ENCODE results near the gene SLC2A1.
"Not testable (repeated sequence)": the region's sequence is repeated elsewhere in the genome, so short reads cannot be mapped to it uniquely, and the experiment has no call there.

The SLC2A1 gene

DNA sequence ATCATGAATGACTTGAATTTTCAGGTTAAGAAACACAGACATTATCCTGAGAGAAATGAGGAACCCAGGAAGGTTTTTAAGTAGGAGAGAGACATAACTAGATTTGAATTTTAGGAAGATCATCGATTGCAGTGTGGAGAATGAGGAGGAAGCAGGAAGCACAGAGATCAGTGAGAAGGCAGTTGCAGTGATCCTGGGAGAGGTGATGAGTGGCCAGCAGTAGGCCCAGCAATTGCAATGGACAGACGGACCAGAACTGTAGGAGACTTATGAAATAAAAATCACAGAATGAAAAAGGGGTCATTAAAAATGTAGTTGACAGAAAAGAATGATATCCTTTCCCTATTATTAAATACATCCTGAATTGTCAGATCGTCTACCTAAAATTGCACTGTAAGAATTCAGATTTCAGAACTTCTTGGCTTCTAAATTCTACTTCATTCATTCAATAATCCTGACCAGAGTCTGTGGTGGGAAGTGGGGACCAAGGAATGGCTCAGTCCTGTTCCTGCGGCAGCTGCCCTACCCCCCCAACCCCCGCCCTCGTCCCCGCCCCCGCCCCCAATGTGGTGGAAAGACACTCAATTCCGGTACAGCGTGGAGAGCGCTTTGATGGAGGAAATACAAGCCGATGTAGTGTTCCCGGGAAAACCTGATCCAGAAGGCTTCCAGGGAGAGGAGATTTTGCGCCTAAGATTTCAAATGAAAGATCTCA, 35.1 kb downstream of the SLC2A1 start:
- no peaks in the 10 kb centered on the region for H3K4me1 ChIP-seq (ENCODE audit: control insufficient read depth, insufficient read depth, low read length)

DNA sequence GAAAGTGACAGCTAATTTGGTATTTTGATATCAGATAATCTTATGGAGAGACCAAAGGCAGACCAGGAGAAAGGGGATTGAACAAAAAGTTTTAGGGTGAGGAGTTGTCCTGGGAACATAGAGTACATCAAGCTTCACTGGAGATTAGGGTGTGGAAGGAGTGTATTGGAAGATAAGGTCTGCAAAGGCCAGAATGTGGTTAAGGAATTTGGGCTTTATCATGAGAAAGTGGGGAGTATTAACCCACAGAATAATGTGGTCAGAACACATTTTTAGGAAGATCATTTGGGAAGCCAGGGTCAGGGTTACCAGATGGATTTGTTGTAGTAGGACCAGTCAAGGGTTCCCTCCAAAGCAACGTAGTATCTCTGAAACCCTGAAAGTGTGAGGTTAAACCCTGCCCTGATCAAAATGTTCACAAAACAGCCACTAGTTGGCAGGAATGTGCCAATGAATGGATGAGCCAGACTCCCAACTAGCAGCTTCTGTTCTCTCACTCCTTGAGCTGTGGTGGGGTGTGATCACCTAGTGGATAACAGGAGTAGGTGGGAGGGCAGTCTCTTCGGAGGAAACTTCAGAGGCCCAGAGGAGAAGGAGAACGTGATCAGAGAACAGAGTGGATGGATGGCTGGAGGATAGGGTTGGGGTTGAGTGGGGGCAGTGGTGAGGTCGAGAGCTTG, 35.8 kb downstream of the SLC2A1 start:
- no peaks in the 10 kb centered on the region for H3K4me1 ChIP-seq (ENCODE audit: control insufficient read depth, insufficient read depth, low read length)
- H3K4me3 ChIP-seq (ENCODE audit: low read length), result no peak overlapping the region
- H3K36me3 ChIP-seq (ENCODE audit: control insufficient read depth, insufficient read depth, low read length, severe bottlenecking), result peaks cover 17% of the 10 kb centered on the region
- H3K27me3 ChIP-seq (replicated peaks; ENCODE audit: control insufficient read depth, insufficient read depth, low read length), result no peaks in the 10 kb centered on the region
- no peaks in the 10 kb centered on the region for H3K9me3 ChIP-seq (ENCODE audit: control insufficient read depth, low read length)
- DNase-seq (ENCODE audit: low read depth), result peak; percentile 77
- no peak overlapping the region for H3K9ac ChIP-seq (ENCODE audit: low read length)

More for the DNA sequence above, 35.1 kb downstream of the SLC2A1 start:
- H3K27me3 ChIP-seq (replicated peaks; ENCODE audit: control insufficient read depth, insufficient read depth, low read length), result no peaks in the 10 kb centered on the region
- H3K36me3 ChIP-seq (ENCODE audit: control insufficient read depth, insufficient read depth, low read length, severe bottlenecking), result peaks cover 24% of the 10 kb centered on the region
- H3K4me3 ChIP-seq (ENCODE audit: low read length), result peak overlapping the region; percentile 84
- DNase-seq (ENCODE audit: low read depth), result no peak
- no peaks in the 10 kb centered on the region for H3K9me3 ChIP-seq (ENCODE audit: control insufficient read depth, low read length)
- peak overlapping the region; percentile 82 for H3K9ac ChIP-seq (ENCODE audit: low read length)

DNA sequence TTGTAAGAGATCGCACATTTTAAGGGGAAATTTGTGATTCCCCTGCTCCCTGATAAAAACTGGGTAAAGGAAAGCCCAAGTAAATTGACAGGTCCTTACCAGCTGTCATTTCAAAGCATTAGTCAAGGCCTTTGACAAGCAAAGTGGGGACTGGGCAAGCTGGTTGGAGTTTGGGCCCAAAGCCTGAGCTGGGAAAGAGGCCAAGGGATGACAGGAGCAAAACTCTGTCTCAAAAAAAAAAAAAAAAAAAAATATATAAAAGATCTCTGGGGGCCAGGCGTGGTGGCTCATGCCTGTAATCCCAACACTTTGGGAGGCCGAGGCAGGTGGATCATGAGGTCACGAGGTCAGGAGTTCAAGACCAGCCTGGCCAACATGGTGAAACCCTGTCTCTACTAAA, 36.9 kb downstream of the SLC2A1 start:
- H3K4me3 ChIP-seq (ENCODE audit: low read length), result no peak overlapping the region
- H3K9ac ChIP-seq (ENCODE audit: low read length), result no peak overlapping the region
- no peaks in the 10 kb centered on the region for H3K9me3 ChIP-seq (ENCODE audit: control insufficient read depth, low read length)
- DNase-seq (ENCODE audit: low read depth), result no peak
- no peaks in the 10 kb centered on the region for H3K27me3 ChIP-seq (replicated peaks; ENCODE audit: control insufficient read depth, insufficient read depth, low read length)
- H3K36me3 ChIP-seq (ENCODE audit: control insufficient read depth, insufficient read depth, low read length, severe bottlenecking), result peaks cover 7% of the 10 kb centered on the region
- no peaks in the 10 kb centered on the region for H3K4me1 ChIP-seq (ENCODE audit: control insufficient read depth, insufficient read depth, low read length)

DNA sequence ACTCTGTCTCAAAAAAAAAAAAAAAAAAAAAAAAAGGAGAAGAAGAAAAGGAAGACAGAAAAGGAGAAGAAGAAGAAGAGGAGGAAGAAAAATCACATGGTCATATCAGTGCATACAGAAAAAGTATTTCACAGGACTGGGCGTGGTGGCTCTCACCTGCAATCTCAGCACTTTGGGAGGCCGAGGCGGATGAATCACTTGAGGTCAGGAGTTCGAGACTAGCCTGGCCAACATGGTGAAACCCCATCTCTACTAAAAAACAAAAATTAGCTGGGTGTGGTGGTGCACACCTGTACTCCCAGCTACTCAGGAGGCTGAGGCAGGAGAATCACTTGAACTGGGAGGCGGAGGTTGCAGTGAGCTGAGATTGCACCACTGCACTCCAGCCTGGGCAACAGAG, 39.0 kb downstream of the SLC2A1 start:
- H3K9me3 ChIP-seq (ENCODE audit: control insufficient read depth, low read length); H3K36me3 ChIP-seq (ENCODE audit: control insufficient read depth, insufficient read depth, low read length, severe bottlenecking); H3K4me3 ChIP-seq (ENCODE audit: low read length); H3K4me1 ChIP-seq (ENCODE audit: control insufficient read depth, insufficient read depth, low read length); H3K9ac ChIP-seq (ENCODE audit: low read length); DNase-seq (ENCODE audit: low read depth): not testable (repeated sequence)
- peaks cover 12% of the 10 kb centered on the region for H3K27me3 ChIP-seq (replicated peaks; ENCODE audit: control insufficient read depth, insufficient read depth, low read length)

DNA sequence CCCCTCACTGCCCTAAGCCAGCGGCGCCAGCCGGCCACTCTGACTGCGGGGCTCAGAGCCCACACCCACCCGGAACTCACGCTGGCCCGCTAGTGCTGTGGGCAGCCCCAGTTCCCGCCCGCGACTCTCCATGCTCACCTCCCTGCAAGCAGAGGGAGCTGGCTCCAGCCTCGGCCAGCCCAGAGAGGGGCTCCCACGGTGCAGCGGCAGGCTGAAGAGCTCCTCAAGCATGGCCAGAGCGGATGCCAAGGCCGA, 41.5 kb downstream of the SLC2A1 start:
- H3K27me3 ChIP-seq (replicated peaks; ENCODE audit: control insufficient read depth, insufficient read depth, low read length), result peaks cover 12% of the 10 kb centered on the region
- H3K9ac ChIP-seq (ENCODE audit: low read length), result no peak overlapping the region
- H3K4me3 ChIP-seq (ENCODE audit: low read length), result no peak overlapping the region
- H3K4me1 ChIP-seq (ENCODE audit: control insufficient read depth, insufficient read depth, low read length), result no peaks in the 10 kb centered on the region
- no peaks in the 10 kb centered on the region for H3K36me3 ChIP-seq (ENCODE audit: control insufficient read depth, insufficient read depth, low read length, severe bottlenecking)
- no peaks in the 10 kb centered on the region for H3K9me3 ChIP-seq (ENCODE audit: control insufficient read depth, low read length)
- no peak for DNase-seq (ENCODE audit: low read depth)

DNA sequence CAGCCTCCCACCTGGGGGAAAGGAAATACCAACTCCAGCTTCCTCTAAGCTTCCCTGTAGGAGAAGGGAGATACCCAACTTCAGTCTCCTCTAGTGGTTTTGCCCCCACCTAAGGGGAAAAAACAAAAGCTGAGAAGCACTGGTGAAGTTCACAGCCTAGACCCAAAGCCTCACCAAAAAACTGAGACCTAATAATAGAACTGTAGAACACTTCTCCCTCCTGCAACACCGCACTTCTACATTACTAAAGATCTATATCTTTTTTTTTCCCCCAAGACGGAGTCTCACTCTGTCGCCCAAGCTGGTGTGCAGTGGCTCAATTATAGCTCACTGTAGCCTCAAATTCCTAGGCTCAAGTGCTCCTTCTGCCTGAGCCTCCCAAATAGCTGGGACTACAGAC, 43.2 kb downstream of the SLC2A1 start:
- no peaks in the 10 kb centered on the region for H3K9me3 ChIP-seq (ENCODE audit: control insufficient read depth, low read length)
- no peak overlapping the region for H3K4me3 ChIP-seq (ENCODE audit: low read length)
- H3K9ac ChIP-seq (ENCODE audit: low read length), result no peak overlapping the region
- H3K4me1 ChIP-seq (ENCODE audit: control insufficient read depth, insufficient read depth, low read length), result no peaks in the 10 kb centered on the region
- no peaks in the 10 kb centered on the region for H3K36me3 ChIP-seq (ENCODE audit: control insufficient read depth, insufficient read depth, low read length, severe bottlenecking)
- peaks cover 12% of the 10 kb centered on the region for H3K27me3 ChIP-seq (replicated peaks; ENCODE audit: control insufficient read depth, insufficient read depth, low read length)
- no peak for DNase-seq (ENCODE audit: low read depth)

DNA sequence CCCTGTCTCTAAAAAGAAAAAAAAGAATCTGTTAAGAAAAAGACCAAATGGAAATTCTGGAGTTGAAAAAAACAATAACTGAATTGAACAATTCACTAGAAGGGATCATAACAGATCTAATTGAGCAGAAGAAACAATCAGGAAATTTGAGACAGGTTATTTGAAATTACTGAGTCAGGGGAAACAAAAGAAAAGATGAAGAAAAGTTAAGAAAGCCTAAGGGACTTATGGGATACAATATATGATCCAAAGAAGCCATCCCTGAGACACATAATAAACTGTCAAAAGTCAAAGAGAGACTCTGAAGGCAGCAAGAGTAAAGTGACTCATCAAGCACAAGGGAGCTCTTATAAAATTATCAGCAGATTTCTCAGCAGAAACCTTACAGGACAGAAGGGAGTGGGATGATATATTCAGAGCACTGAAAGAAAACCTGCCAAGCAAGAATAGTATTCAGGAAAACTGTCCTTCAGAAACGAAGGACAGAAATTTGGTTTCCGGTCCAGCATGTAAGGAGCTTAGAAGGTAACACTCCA, 44.5 kb downstream of the SLC2A1 start:
- H3K4me1 ChIP-seq (ENCODE audit: control insufficient read depth, insufficient read depth, low read length), result no peaks in the 10 kb centered on the region
- H3K36me3 ChIP-seq (ENCODE audit: control insufficient read depth, insufficient read depth, low read length, severe bottlenecking), result no peaks in the 10 kb centered on the region
- DNase-seq (ENCODE audit: low read depth), result no peak
- H3K9ac ChIP-seq (ENCODE audit: low read length), result no peak overlapping the region
- H3K9me3 ChIP-seq (ENCODE audit: control insufficient read depth, low read length), result no peaks in the 10 kb centered on the region
- no peak overlapping the region for H3K4me3 ChIP-seq (ENCODE audit: low read length)
- H3K27me3 ChIP-seq (replicated peaks; ENCODE audit: control insufficient read depth, insufficient read depth, low read length), result peaks cover 12% of the 10 kb centered on the region

DNA sequence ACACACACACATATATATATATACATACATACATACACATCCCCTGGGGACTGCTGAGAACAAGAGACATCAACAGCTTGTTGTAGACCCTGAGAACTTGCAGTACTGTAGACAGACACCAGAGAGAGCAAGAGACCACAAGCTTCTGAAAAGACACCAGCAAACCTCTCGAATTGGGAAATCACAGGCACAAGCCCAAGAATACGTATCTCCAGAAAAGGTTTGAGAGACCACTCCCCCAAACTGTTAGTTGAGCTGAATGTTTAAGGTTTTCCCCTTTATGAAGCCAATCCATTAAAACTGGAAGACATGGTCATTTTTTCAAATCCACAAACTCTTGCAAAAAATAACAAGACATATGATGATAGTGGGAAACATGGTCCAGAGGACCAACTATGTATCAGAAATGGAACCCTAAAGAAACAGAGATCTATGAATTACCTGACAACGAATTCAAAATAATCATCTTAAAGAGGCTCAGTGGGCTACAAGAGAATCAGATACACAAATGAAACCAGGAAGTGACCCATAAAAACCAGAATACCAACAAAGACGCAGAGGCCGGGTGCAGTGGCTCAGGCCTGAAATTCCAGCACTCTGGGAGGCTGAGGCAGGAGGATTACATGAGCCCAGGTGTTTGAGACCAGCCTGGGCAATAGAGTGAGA, 45.1 kb downstream of the SLC2A1 start:
- H3K27me3 ChIP-seq (replicated peaks; ENCODE audit: control insufficient read depth, insufficient read depth, low read length), result peaks cover 12% of the 10 kb centered on the region
- no peaks in the 10 kb centered on the region for H3K9me3 ChIP-seq (ENCODE audit: control insufficient read depth, low read length)
- no peak overlapping the region for H3K9ac ChIP-seq (ENCODE audit: low read length)
- H3K36me3 ChIP-seq (ENCODE audit: control insufficient read depth, insufficient read depth, low read length, severe bottlenecking), result no peaks in the 10 kb centered on the region
- H3K4me3 ChIP-seq (ENCODE audit: low read length), result no peak overlapping the region
- peak; percentile 93 for DNase-seq (ENCODE audit: low read depth)
- no peaks in the 10 kb centered on the region for H3K4me1 ChIP-seq (ENCODE audit: control insufficient read depth, insufficient read depth, low read length)

DNA sequence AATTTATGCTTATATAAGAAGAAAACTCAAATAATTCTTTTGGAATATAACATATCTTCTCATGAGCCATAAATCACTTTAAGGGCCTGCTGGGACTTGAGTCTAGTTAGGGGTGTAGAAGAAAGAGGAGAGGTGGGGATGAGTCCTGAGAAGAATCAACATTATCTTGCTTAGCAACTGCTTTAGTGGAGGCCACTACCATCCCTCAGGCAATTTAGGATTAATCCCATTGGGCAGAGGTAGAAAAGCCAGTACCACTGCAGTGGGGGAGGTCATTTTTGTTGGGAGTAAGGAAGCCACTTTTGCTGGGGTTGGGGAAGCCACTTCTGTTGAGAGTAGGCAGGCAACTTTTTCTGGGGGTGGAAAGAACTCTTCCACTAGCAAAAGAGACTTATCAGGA, 47.7 kb downstream of the SLC2A1 start:
- no peaks in the 10 kb centered on the region for H3K4me1 ChIP-seq (ENCODE audit: control insufficient read depth, insufficient read depth, low read length)
- H3K36me3 ChIP-seq (ENCODE audit: control insufficient read depth, insufficient read depth, low read length, severe bottlenecking), result no peaks in the 10 kb centered on the region
- H3K9ac ChIP-seq (ENCODE audit: low read length), result no peak overlapping the region
- no peak overlapping the region for H3K4me3 ChIP-seq (ENCODE audit: low read length)
- H3K9me3 ChIP-seq (ENCODE audit: control insufficient read depth, low read length), result no peaks in the 10 kb centered on the region
- DNase-seq (ENCODE audit: low read depth), result no peak
- H3K27me3 ChIP-seq (replicated peaks; ENCODE audit: control insufficient read depth, insufficient read depth, low read length), result peaks cover 10% of the 10 kb centered on the region

DNA sequence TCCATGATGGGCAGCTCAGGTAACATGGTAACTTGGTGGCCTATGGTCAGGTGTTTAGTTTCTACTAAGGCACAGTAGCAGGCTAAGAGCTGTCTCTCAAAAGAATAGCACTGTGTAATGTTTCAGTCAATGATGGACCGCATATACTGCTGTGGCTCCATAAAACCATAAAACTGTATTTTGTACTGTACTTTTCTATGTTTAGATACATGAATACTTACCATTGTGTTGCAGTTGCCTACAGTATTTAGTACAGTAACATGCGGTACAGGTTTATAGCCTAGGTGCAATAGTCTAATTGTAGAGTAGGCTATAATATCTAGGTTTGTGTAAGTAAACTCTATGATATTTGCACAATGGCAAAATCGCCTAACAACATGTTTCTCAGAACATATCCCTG, 50.6 kb downstream of the SLC2A1 start:
- H3K9ac ChIP-seq (ENCODE audit: low read length), result no peak overlapping the region
- no peaks in the 10 kb centered on the region for H3K27me3 ChIP-seq (replicated peaks; ENCODE audit: control insufficient read depth, insufficient read depth, low read length)

DNA sequence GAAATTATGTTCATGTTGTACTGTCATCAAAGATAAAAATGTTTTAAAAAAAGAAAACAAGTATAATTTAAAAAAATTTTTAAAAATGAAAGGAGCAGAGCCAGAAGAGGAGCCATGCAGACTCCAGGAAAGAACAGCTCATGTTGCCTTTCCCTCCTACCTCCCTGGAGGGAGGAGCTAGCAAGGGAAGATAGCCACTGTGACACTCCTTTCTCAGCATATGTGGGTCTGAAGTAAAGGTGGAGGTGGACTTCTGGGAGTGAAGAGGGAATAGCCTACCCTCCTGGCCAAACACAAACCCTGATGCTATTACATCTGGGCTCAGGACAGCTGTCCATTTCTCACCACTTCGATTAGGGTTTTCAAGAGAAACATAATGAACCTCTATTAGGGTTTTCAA, 54.2 kb downstream of the SLC2A1 start:
- Histone ChIP-seq H3K4me1 (ENCODE audit: control insufficient read depth, insufficient read depth, low read length) (no peaks in the 10 kb centered on the region), H3K4me3 (ENCODE audit: low read length) (no peak overlapping the region), H3K9ac (ENCODE audit: low read length) (no peak overlapping the region), H3K9me3 (ENCODE audit: control insufficient read depth, low read length) (no peaks in the 10 kb centered on the region), H3K36me3 (ENCODE audit: control insufficient read depth, insufficient read depth, low read length, severe bottlenecking) (no peaks in the 10 kb centered on the region), H3K27me3 (replicated peaks; ENCODE audit: control insufficient read depth, insufficient read depth, low read length) (no peaks in the 10 kb centered on the region)
- no peak for DNase-seq (ENCODE audit: low read depth)

More for the DNA sequence above, 50.6 kb downstream of the SLC2A1 start:
- Histone ChIP-seq H3K36me3 (ENCODE audit: control insufficient read depth, insufficient read depth, low read length, severe bottlenecking) (no peaks in the 10 kb centered on the region), H3K4me3 (ENCODE audit: low read length) (no peak overlapping the region), H3K4me1 (ENCODE audit: control insufficient read depth, insufficient read depth, low read length) (no peaks in the 10 kb centered on the region), H3K9me3 (ENCODE audit: control insufficient read depth, low read length) (no peaks in the 10 kb centered on the region)
- DNase-seq (ENCODE audit: low read depth), result no peak

Measured in adipocyte (in vitro differentiated cells).